Measurements from ENCODE around the gene MED14.
A peak's percentile ranks its signal among the peaks of the same experiment; 100 is the strongest.
"Not testable (repeated sequence)": the region's sequence is repeated elsewhere in the genome, so short reads cannot be mapped to it uniquely, and the experiment has no call there.

MED14 gene

GRCh38 chrX:40735325-40736169, at the start of gene MED14:
MED14 (minus strand) TSS chrX:40735542; CDS start chrX:40735412, 130 bp downstream.
- DNase-seq (ENCODE audit: low read depth in 1 of 2, low spot score in 1 of 2) = peak; percentile 74 to 81

- no peak for DNase-seq (ENCODE audit: low read depth in 1 of 2, low spot score in 1 of 2)
Observed at GRCh38 chrX:40784516-40785151, 49.3 kb upstream of the MED14 start.

- DNase-seq (ENCODE audit: low read depth in 1 of 2, low spot score in 1 of 2) = not testable (repeated sequence)
Observed at GRCh38 chrX:40782644-40783259, 47.4 kb upstream of the MED14 start.

GRCh38 chrX:40780951-40781350, 45.6 kb upstream of the MED14 start:
- no peak for DNase-seq (ENCODE audit: low read depth in 1 of 2, low spot score in 1 of 2)

GRCh38 chrX:40780082-40780481, 44.7 kb upstream of the MED14 start:
- DNase-seq (ENCODE audit: low read depth in 1 of 2, low spot score in 1 of 2) = no peak

GRCh38 chrX:40778861-40779575, 43.7 kb upstream of the MED14 start:
- no peak for DNase-seq (ENCODE audit: low read depth in 1 of 2, low spot score in 1 of 2)

GRCh38 chrX:40773809-40774208, 38.5 kb upstream of the MED14 start:
- DNase-seq (ENCODE audit: low read depth in 1 of 2, low spot score in 1 of 2) = no peak

GRCh38 chrX:40773188-40773587, 37.8 kb upstream of the MED14 start:
- DNase-seq (ENCODE audit: low read depth in 1 of 2, low spot score in 1 of 2) = no peak

- DNase-seq (ENCODE audit: low read depth in 1 of 2, low spot score in 1 of 2) = no peak
Observed at GRCh38 chrX:40772290-40772689, 36.9 kb upstream of the MED14 start.

GRCh38 chrX:40761762-40762161, 26.4 kb upstream of the MED14 start:
- DNase-seq (ENCODE audit: low read depth in 1 of 2, low spot score in 1 of 2) = no peak

- no peak for DNase-seq (ENCODE audit: low read depth in 1 of 2, low spot score in 1 of 2)
Observed at GRCh38 chrX:40759374-40759773, 24.0 kb upstream of the MED14 start.

- no peak for DNase-seq (ENCODE audit: low read depth in 1 of 2, low spot score in 1 of 2)
Observed at GRCh38 chrX:40757058-40757457, 21.7 kb upstream of the MED14 start.

- no peak for DNase-seq (ENCODE audit: low read depth in 1 of 2, low spot score in 1 of 2)
Observed at GRCh38 chrX:40755291-40756249, 20.2 kb upstream of the MED14 start.

- DNase-seq (ENCODE audit: low read depth in 1 of 2, low spot score in 1 of 2) = no peak
Observed at GRCh38 chrX:40749681-40750494, 14.5 kb upstream of the MED14 start.

- no peak for DNase-seq (ENCODE audit: low read depth in 1 of 2, low spot score in 1 of 2)
Observed at GRCh38 chrX:40748977-40749376, 13.6 kb upstream of the MED14 start.

- DNase-seq (ENCODE audit: low read depth in 1 of 2, low spot score in 1 of 2) = no peak
Observed at GRCh38 chrX:40746521-40746920, 11.2 kb upstream of the MED14 start.

GRCh38 chrX:40736170-40736505, 796 bp upstream of the MED14 start:
- DNase-seq (ENCODE audit: low read depth in 1 of 2, low spot score in 1 of 2) = no peak

- peak in 1 of 2 donors; percentile 5 for DNase-seq (ENCODE audit: low read depth in 1 of 2, low spot score in 1 of 2)
Observed at GRCh38 chrX:40734971-40735324, 394 bp downstream of the MED14 start.

- DNase-seq (ENCODE audit: low read depth in 1 of 2, low spot score in 1 of 2) = no peak
Observed at GRCh38 chrX:40733706-40734105, 1.6 kb downstream of the MED14 start.

- not testable (repeated sequence) for DNase-seq (ENCODE audit: low read depth in 1 of 2, low spot score in 1 of 2)
Observed at GRCh38 chrX:40732499-40732898, 2.8 kb downstream of the MED14 start.
